ENCODE measurements around the gene RHOA. TPM values are rescaled to one million over a fixed set of nuclear protein-coding genes. Genes with fewer than 3 reads are reported as not detected.

The RHOA gene
- total and polyA plus RNA-seq, 10 of the 15 experiments (the other 5 are each of a cell fraction or from before 2014, with no cell fraction given), result 246 to 1,049 (median 515) TPM

DNA sequence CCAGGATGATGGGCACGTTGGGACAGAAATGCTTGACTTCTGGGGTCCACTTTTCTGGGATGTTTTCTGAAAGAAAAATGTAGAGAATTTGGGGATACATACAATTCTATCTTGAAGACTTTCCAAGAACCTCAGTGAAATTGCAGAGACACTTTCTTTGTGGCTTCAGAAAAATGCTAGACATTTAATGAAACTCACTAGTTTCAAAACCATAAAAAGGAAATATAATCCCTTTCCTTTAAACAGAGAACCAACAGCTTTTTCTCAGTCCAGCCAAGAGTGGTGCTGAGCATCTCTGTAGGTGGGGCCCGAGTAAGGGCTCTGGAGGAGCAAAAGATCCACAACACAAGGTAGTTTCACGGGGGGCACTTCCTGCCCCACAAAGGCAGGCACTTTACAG lies 49.2 kb downstream of the RHOA start (continued):
- no peak for TF ChIP-seq NFIC (IDR thresholded peaks at IDR 0.05; ENCODE audit: low read depth, low read length)

DNA sequence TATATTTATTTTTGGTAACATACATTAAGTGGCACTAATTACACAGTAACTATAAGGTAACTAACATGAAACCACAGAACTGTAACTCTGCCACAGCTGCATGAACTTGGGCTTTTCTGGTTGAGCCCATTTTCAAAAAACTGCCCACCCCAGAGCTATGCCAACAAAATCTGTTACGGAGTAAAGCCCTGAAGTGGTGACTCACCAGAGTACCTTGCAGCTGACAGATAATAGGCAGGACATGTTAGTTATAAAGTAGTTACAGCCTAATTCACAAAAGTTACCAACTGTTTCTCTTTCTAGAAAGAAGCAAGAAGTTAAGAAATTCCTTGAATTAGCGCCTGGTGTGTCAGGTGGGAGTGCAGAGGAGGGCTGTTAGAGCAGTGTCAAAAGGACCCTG lies 52.2 kb downstream of the RHOA start:
- ChIA-PET SMC1A (ENCODE audit: uncharacterized antibody, unreplicated experiment) (interaction anchor here (0.6 to 5.0 kb wide), 7 partner anchors 15 to 53 kb away, joined by 3 to 34 read pairs (median 5); partner anchors contain the start of genes RHOA, TCTA and USP4), CTCF (interaction anchor here (0.9 to 4.1 kb wide), 4 partner anchors 10 to 28 kb away, joined by 3 to 32 read pairs (median 4); partner anchors contain the start of gene USP4), RAD21 (ENCODE audit: unreplicated experiment) (interaction anchor here (1.1 to 2.9 kb wide), 4 partner anchors 16 to 57 kb away, joined by 3 to 31 read pairs (median 5); partner anchors contain the start of gene USP4), POLR2A (interaction anchor here (0.9 to 4.2 kb wide), 6 partner anchors 15 to 111 kb away, joined by 3 to 40 read pairs (median 4); partner anchors contain the start of genes TCTA and USP4)
- no peak overlapping the region for H2AFZ ChIP-seq (ENCODE audit: control insufficient read depth, low read depth, low read length)
- intact Hi-C loops (cut with micrococcal nuclease; ENCODE audit: unreplicated experiment) (loop anchor here (5.0 kb wide), 1 partner anchor 48 kb away; no protein-coding TSS in a partner anchor), in situ Hi-C loops (cut with MboI) (no loop called here)
- no peaks in the 10 kb centered on the region for H4K20me1 ChIP-seq (ENCODE audit: control insufficient read depth, insufficient read depth)
- no peaks in the 10 kb centered on the region for H3K27me3 ChIP-seq (replicated peaks in 1 of 2; ENCODE audit: control insufficient read depth in 2 of 2, insufficient read depth in 2 of 2, low read length in 1 of 2)
- ATAC-seq (no peak), DNase-seq (ENCODE audit: low read depth, low spot score) (no peak), FAIRE-seq (no peak)
- H3K79me2 ChIP-seq (ENCODE audit: control insufficient read depth, insufficient read depth, low read length), result peaks cover 27% of the 10 kb centered on the region
- H3K27ac ChIP-seq (ENCODE audit: control insufficient read depth, insufficient read depth), result peak overlapping the region; percentile 96; the same call in 1 of the 2 replicates
- no peak overlapping the region for H3K4me2 ChIP-seq (ENCODE audit: control insufficient read depth, insufficient read depth)
- H3K4me1 ChIP-seq (ENCODE audit: control insufficient read depth, insufficient read depth, low read length), result peaks cover 11% of the 10 kb centered on the region
- no peaks in the 10 kb centered on the region for H3K9me3 ChIP-seq (replicated peaks; ENCODE audit: control insufficient read depth, insufficient read depth, low read length)
- H3K4me3 ChIP-seq, result no peak overlapping the region
- peaks cover 15 to 30% of the 10 kb centered on the region in 2 experiments for H3K36me3 ChIP-seq (ENCODE audit: control insufficient read depth in 2 of 2, insufficient read depth in 2 of 2, low read length in 1 of 2)
- no peak overlapping the region for H3K9ac ChIP-seq (ENCODE audit: control insufficient read depth, insufficient read depth, low read length)
- no TSS peak for BruUV-seq (replicated peaks)
- 94% methylated on average over 2 of the region's 2 CpGs for WGBS (ENCODE audit: insufficient coverage, insufficient replicate concordance, low lambda C conversion rate, missing lambda C conversion rate)
- TF ChIP-seq, protein P1, sequence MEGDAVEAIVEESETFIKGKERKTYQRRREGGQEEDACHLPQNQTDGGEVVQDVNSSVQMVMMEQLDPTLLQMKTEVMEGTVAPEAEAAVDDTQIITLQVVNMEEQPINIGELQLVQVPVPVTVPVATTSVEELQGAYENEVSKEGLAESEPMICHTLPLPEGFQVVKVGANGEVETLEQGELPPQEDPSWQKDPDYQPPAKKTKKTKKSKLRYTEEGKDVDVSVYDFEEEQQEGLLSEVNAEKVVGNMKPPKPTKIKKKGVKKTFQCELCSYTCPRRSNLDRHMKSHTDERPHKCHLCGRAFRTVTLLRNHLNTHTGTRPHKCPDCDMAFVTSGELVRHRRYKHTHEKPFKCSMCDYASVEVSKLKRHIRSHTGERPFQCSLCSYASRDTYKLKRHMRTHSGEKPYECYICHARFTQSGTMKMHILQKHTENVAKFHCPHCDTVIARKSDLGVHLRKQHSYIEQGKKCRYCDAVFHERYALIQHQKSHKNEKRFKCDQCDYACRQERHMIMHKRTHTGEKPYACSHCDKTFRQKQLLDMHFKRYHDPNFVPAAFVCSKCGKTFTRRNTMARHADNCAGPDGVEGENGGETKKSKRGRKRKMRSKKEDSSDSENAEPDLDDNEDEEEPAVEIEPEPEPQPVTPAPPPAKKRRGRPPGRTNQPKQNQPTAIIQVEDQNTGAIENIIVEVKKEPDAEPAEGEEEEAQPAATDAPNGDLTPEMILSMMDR (IDR thresholded peaks at IDR 0.05 in 2 of 3, conservative IDR thresholded peaks at IDR 0.05 in 1 of 3; ENCODE audit: control insufficient read depth in 2 of 3, extremely low read depth in 1 of 3, insufficient read depth in 1 of 3, low read depth in 3 of 3, low read length in 3 of 3), result no peak
- TF ChIP-seq PRDM15 (CRISPR knock-in tag; IDR thresholded peaks at IDR 0.05) (no peak), IRF3 (IDR thresholded peaks at IDR 0.05) (no peak), SIN3A (IDR thresholded peaks at IDR 0.05; ENCODE audit: low read depth, low read length) (no peak), ZNF622 (IDR thresholded peaks at IDR 0.05) (no peak), USF1 (IDR thresholded peaks at IDR 0.05; ENCODE audit: borderline replicate concordance, extremely low read length, insufficient read depth, low read depth, low read length) (no peak), BCL11A (IDR thresholded peaks at IDR 0.05; ENCODE audit: low read depth, low read length) (no peak), KAT2A (conservative IDR thresholded peaks at IDR 0.05; ENCODE audit: control insufficient read depth, low read depth, low read length) (no peak), SREBF1 (IDR thresholded peaks at IDR 0.05; ENCODE audit: low read length) (no peak), TCF7 (IDR thresholded peaks at IDR 0.05; ENCODE audit: borderline replicate concordance) (no peak), CHD4 (IDR thresholded peaks at IDR 0.05) (no peak), ZBED1 (IDR thresholded peaks at IDR 0.05; ENCODE audit: borderline replicate concordance) (no peak), ZNF217 (IDR thresholded peaks at IDR 0.05) (no peak), HDAC6 (IDR thresholded peaks at IDR 0.05; ENCODE audit: unreplicated experiment) (no peak), NBN (IDR thresholded peaks at IDR 0.05) (no peak), KDM1A (IDR thresholded peaks at IDR 0.05; ENCODE audit: borderline replicate concordance) (no peak)
